GM19455 (cell line): ENCODE results near the gene ESR2.
"Not testable (repeated sequence)": the region's sequence is repeated elsewhere in the genome, so short reads cannot be mapped to it uniquely, and the experiment has no call there.

Experiments used
- ATAC-seq: cut with Tn5 transposase; IDR thresholded peaks from one replicate; pipeline ENCODE4 v1.9.1; 2021; ENCODE audit not compliant: unreplicated experiment

The ESR2 gene

DNA sequence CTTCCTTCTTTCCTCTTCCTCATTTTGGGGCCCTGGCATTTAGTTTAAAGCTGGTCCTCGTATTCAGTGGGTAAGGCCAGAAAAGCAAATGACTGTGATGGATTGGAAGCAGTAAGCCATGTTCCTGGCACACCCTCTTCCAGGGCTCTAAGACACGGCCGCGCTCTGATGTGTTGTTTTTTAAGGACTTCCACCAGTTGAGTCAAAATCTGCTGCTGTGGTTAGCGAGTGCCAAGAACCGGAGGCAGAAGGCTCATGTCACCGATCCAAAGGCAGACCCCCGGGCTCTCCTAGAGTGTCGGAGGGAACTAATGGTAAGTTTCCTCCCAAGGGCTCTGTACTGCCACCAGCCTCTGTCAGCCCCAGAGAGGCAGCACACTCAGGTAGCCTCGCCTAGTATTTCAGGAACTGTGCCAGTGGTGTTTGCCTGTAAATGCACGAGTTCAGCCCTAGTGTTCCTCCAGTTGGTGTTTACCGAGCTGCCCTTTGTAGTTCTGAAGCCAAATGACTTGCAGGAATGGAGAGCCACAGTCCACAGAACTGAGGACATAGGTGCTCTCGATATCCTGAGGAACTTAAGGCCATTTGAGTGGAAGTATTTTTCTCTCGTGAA lies 72.7 kb downstream of the ESR2 start:
- ATAC-seq, result no peak

- no peak for ATAC-seq
Observed at GRCh38 chr14:64220466-64220865, 73.7 kb downstream of the ESR2 start.

- no peak for ATAC-seq
Observed at GRCh38 chr14:64220056-64220455, 74.1 kb downstream of the ESR2 start.

- ATAC-seq, result no peak
Observed at GRCh38 chr14:64218344-64219240, 75.6 kb downstream of the ESR2 start.

GRCh38 chr14:64217834-64218233 lies 76.3 kb downstream of the ESR2 start:
- ATAC-seq, result no peak

GRCh38 chr14:64217308-64217707 lies 76.9 kb downstream of the ESR2 start:
- ATAC-seq, result no peak

GRCh38 chr14:64215978-64216377 lies 78.2 kb downstream of the ESR2 start:
- ATAC-seq, result no peak

DNA sequence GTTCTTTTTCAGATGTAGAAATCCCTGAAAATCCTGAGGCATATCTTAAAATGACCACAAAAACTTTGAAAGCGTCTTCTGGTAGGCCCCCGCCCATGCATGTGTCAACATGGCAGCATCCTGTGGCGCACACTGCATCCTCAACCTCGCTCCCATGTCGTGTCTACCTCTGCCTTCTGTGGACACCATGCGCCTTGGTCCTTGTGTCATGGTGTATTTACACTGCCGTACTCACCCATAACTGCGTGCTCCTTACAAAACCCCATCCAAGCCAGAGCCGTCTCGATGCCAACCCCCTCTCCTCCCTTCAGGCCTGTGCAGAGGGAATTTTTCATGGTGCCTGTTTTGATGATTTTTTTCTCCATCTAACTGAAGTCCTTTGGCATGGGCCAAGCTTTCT lies 78.9 kb downstream of the ESR2 start:
- ATAC-seq, result no peak

GRCh38 chr14:64213853-64214570 lies 80.2 kb downstream of the ESR2 start:
- ATAC-seq, result no peak

- ATAC-seq, result no peak
Observed at GRCh38 chr14:64213086-64213485, 81.1 kb downstream of the ESR2 start.

- no peak for ATAC-seq
Observed at GRCh38 chr14:64212666-64213065, 81.5 kb downstream of the ESR2 start.

GRCh38 chr14:64210912-64211311 lies 83.3 kb downstream of the ESR2 start:
- not testable (repeated sequence) for ATAC-seq

DNA sequence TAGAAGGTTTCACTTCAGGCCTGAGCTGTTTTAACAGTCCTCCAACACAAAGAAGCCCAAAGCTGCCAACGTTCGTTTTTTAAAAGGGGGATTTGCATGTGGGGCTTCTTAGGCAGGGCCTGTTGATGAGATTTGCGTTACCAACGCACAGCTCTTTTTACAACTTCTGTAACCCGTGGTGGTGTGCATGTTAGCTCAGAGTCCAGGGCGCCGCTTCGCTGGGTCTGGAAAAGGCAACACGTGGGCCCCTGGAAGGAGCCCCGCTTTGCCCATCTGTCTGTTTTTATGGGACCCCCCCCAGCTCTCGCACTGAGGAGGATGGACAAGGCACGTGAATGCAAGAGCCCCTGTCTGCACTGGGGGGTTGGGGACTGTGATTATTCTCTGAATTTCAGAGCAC lies 84.0 kb downstream of the ESR2 start:
- ATAC-seq, result no peak

GRCh38 chr14:64209444-64210131 lies 84.6 kb downstream of the ESR2 start:
- no peak for ATAC-seq

DNA sequence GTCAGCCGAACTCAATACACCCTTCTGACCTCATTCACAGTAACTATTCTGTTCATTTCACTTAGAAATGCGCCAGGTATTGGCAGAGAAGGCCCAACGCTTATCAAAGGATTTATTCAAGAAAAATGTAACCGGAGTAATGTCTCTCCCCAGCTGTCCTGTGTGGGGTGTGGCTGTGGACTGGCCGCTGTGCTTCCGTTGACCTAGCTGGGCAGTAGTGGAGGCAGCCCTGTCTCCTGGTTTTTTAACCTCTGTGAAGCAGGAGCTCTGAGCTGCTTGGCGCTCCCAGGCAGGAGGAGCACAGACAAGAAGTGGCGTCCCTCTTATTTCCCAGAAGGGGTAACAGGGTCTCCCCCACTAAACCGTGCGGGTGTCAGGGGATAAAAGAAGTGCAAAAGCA lies 85.2 kb downstream of the ESR2 start:
- no peak for ATAC-seq

DNA sequence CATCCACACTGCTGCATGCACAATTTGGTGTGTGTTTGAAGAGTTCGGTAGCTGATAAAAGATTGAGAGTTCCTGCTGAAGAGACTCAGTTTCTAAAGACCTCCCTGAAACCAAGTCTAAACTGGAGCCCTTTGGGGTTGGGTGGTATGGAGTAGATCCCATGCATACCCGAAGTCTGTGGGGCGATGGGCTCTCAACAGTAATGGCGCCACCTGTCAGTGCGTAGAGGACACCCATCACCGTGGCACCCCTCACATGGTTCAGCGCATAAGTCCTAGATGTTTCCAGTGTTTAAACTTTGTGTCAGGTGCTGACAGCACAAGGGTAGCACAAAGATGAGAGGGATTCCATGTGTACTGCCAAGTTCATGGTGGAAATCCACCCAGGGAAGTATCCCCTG lies 85.9 kb downstream of the ESR2 start:
- ATAC-seq, result no peak

GRCh38 chr14:64203366-64204006 lies 90.7 kb downstream of the ESR2 start:
- ATAC-seq, result no peak

- no peak for ATAC-seq
Observed at GRCh38 chr14:64202716-64203115, 91.5 kb downstream of the ESR2 start.

DNA sequence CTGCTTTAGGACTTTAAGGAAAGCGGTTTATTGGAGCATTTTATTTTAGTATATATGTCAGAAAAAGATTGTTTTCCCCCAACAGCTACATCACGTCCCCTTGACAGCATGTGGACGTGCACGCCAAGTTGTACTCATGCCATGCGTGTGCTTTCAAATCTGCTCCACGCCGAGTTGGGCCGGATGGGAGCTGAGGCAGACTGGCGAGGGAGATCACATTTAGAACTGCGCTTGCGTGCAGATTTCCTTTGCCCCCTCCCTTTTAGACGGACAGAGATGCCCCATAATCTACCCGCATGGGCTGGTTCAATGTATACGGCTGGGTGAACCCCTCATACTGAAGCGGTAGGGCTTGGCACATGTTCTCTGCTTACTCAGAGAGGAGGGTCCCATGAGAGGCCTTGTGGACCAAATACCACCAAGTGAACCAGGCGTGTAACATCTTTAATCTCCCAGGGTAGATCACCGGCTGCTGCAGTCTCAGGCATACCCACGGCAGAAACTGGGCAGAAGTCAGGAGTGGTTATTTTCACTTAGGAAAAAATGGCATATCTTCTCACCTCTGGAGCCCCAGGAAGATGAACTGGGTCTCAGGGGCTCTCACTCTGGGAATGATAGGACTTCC lies 92.1 kb downstream of the ESR2 start:
- ATAC-seq, result no peak

DNA sequence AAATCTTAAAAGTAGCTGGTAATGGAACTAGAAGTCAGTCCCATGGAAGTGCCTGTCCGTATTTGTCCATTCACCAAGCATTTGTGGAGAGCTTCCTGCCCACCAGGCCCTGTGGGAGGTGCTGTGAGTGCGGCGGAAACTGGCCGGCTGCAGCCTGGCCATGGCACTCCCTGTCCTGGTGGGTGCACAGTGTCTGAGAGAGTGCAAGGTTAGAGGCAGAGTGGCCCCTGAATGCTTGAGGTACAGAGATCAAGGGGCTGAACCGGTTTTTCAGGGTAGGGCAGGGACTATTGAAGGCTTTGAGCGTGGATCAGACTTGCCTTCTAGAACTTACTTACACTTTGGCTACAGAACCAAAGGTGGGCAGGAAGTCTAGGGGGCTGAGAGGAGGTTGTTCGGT lies 92.9 kb downstream of the ESR2 start:
- no peak for ATAC-seq
